Endothelial cell of umbilical vein (primary cell): ENCODE data around the gene THAP4.

Source experiments
- CTCF ChIP-seq, 2 donors: IDR thresholded peaks; 1 replicate in 1 of 2; 2 replicates in 1 of 2; pipeline ENCODE4 v1.5.1; 2011; ENCODE audit warnings: low read length in 2 of 2, mild to moderate bottlenecking in 2 of 2, moderate library complexity in 2 of 2, control low read depth in 1 of 2, inconsistent platforms in 1 of 2, low read depth in 1 of 2; ENCODE audit not compliant: insufficient read depth in 1 of 2; ENCODE audit errors: extremely low read depth in 1 of 2
- GATA2 ChIP-seq: IDR thresholded peaks from 2 replicates; pipeline ENCODE4 v1.7.0; 2011; ENCODE audit warnings: low read depth, mild to moderate bottlenecking, moderate library complexity, mixed read lengths, low read length; ENCODE audit not compliant: insufficient read length, insufficient read depth
- MYC ChIP-seq: IDR thresholded peaks from one replicate; pipeline ENCODE4 v1.6.1; 2011; ENCODE audit warnings: mild to moderate bottlenecking, low read depth, low read length
- POLR2A ChIP-seq: IDR thresholded peaks from 2 replicates; pipeline ENCODE4 v1.6.1; 2012; ENCODE audit warnings: low read depth, mild to moderate bottlenecking, control low read depth, low read length
- TF ChIP-seq, protein P1 (sequence below): IDR thresholded peaks from 2 replicates; pipeline ENCODE4 v1.6.1; 2011; ENCODE audit not compliant: insufficient read depth, insufficient read length

DNA sequence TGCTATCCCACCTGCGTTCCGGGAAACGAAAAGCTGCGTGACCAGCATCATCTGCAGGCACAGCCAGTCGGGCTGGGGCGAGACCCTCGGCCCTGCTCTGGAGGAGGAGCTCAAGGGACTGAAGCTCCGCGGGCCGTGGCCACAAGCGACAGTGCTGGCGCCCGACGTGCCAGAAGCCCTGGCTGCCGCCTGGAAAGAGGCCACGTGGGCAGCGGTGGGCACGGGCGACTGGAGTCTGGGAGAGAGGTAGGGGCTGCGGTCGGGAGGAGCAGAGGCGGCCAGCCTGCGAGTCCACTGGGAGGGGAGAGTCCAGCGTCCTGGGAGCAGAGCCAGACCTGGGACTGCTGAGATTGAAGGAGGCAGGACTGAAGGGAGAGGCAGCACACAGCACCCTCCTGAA is 40.4 kb upstream of the THAP4 start:
- TF ChIP-seq CTCF (IDR thresholded peaks at IDR 0.05; ENCODE audit: extremely low read depth in 1 of 2, insufficient read depth in 1 of 2, low read depth in 1 of 2, low read length in 2 of 2) (no peak), MYC (no peak), POLR2A (no peak), GATA2 (no peak)
- TF ChIP-seq, protein P1, sequence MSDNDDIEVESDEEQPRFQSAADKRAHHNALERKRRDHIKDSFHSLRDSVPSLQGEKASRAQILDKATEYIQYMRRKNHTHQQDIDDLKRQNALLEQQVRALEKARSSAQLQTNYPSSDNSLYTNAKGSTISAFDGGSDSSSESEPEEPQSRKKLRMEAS, result no peak
